HG03139 (cell line): Measurements from ENCODE around the gene RSRC2.
"Not testable (repeated sequence)": the region's sequence is repeated elsewhere in the genome, so short reads cannot be mapped to it uniquely, and the experiment has no call there.

Experiments
- ATAC-seq: cut with Tn5 transposase; IDR thresholded peaks from one replicate; pipeline ENCODE4 v1.9.1; 2021; ENCODE audit not compliant: unreplicated experiment

RSRC2 gene

GRCh38 chr12:122487807-122488206 is 38.9 kb downstream of the RSRC2 start:
- not testable (repeated sequence) for ATAC-seq

GRCh38 chr12:122486805-122487426 is 39.8 kb downstream of the RSRC2 start:
- ATAC-seq, result no peak

GRCh38 chr12:122486360-122486759 is 40.4 kb downstream of the RSRC2 start:
- not testable (repeated sequence) for ATAC-seq

GRCh38 chr12:122484385-122484784 is 42.4 kb downstream of the RSRC2 start:
- ATAC-seq, result not testable (repeated sequence)

- ATAC-seq, result no peak
These were observed 42.8 kb downstream of the RSRC2 start for GRCh38 chr12:122483969-122484368.

- no peak for ATAC-seq
These were observed 44.9 kb downstream of the RSRC2 start for GRCh38 chr12:122481861-122482260.

GRCh38 chr12:122480753-122481152 is 46.0 kb downstream of the RSRC2 start:
- ATAC-seq, result no peak

- ATAC-seq, result no peak
These were observed 52.4 kb downstream of the RSRC2 start for GRCh38 chr12:122474324-122474716.

GRCh38 chr12:122473543-122474323 is 53.0 kb downstream of the RSRC2 start:
- ATAC-seq, result no peak

- ATAC-seq, result no peak
These were observed 55.2 kb downstream of the RSRC2 start for GRCh38 chr12:122471324-122472226.

GRCh38 chr12:122470576-122470975 is 56.2 kb downstream of the RSRC2 start:
- ATAC-seq, result not testable (repeated sequence)

GRCh38 chr12:122469856-122470255 is 56.9 kb downstream of the RSRC2 start:
- ATAC-seq, result not testable (repeated sequence)

- no peak for ATAC-seq
These were observed 58.8 kb downstream of the RSRC2 start for GRCh38 chr12:122467983-122468382.

GRCh38 chr12:122464317-122465042 is 62.3 kb downstream of the RSRC2 start:
- ATAC-seq, result not testable (repeated sequence)

- ATAC-seq, result no peak
These were observed 66.1 kb downstream of the RSRC2 start for GRCh38 chr12:122460641-122461040.

GRCh38 chr12:122460061-122460460 is 66.7 kb downstream of the RSRC2 start:
- no peak for ATAC-seq

GRCh38 chr12:122459211-122459610 is 67.5 kb downstream of the RSRC2 start:
- no peak for ATAC-seq

- no peak for ATAC-seq
These were observed 68.4 kb downstream of the RSRC2 start for GRCh38 chr12:122458105-122459035.

- no peak for ATAC-seq
These were observed 69.1 kb downstream of the RSRC2 start for GRCh38 chr12:122457627-122458026.

GRCh38 chr12:122454739-122455138 is 72.0 kb downstream of the RSRC2 start:
- ATAC-seq, result no peak
